Vagina (tissue), 2 donors: ENCODE data around the gene KCTD20. TPM values are rescaled to one million over a fixed set of nuclear protein-coding genes. Genes with fewer than 3 reads are reported as not detected.

ENCODE experiments used
- DNase-seq, 2 donors: peaks; one replicate each; pipeline ENCODE4 v3.0.0-alpha.2; 2017; ENCODE audit errors: extremely low spot score in 2 of 2
- H3K27ac ChIP-seq: fragments of 200-600 bp; sonication (generic); one replicate; pipeline ENCODE4 v1.5.1; 2019
- H3K27me3 ChIP-seq: fragments of 200-600 bp; sonication (generic); one replicate; pipeline ENCODE4 v1.5.1; 2019
- H3K36me3 ChIP-seq, 2 donors: fragments of 200-600 bp; sonication (generic); one replicate each; pipeline ENCODE4 v1.5.1; 2017 to 2019
- H3K4me1 ChIP-seq: fragments of 200-600 bp; sonication (generic); one replicate; pipeline ENCODE4 v1.5.1; 2019
- H3K4me3 ChIP-seq, 2 donors: fragments of 200-600 bp; sonication (generic); 1 replicate in 1 of 2; 2 replicates in 1 of 2; pipeline ENCODE4 v1.5.1; 2016 to 2019
- H3K9me3 ChIP-seq: fragments of 200-600 bp; sonication (generic); one replicate; pipeline ENCODE4 v1.5.1; 2019
- POLR2A ChIP-seq, 2 donors: fragments of 450-650 bp; IDR thresholded peaks; one replicate each; pipeline ENCODE4 v1.6.1; 2017; ENCODE audit warnings: antibody characterized with exemption in 2 of 2, mild to moderate bottlenecking in 2 of 2, moderate library complexity in 2 of 2
- POLR2AphosphoS5 ChIP-seq, 2 donors: sonication (generic); formaldehyde crosslinking; IDR thresholded peaks; one replicate each; pipeline ENCODE4 v1.9.0; 2017; ENCODE audit warnings: antibody characterized with exemption in 2 of 2, mild to moderate bottlenecking in 2 of 2, low read depth in 1 of 2; ENCODE audit not compliant: insufficient read depth in 1 of 2
- intact Hi-C: fragments of 100-400 bp; cut with DNase I; formaldehyde crosslinking; loops from one replicate; pipeline ENCODE4 v1.15.1; 2023
- total RNA-seq: library from RNA; depleted of rRNA; stranded (reverse); fragments of >200 nt; gene quantifications from one replicate; pipeline ENCODE4 v1.2.3, GENCODE V29; 2016
- TF ChIP-seq, protein P1 (sequence below), 3 experiments: fragments of 450-650 bp in 2 of 3; fragments of 200-600 bp in 1 of 3; sonication (generic) in 1 of 3; IDR thresholded peaks; one replicate each; pipeline ENCODE4 v1.5.1; 2017 to 2019; ENCODE audit warnings: antibody characterized with exemption in 3 of 3, mild to moderate bottlenecking in 2 of 3, moderate library complexity in 2 of 3

KCTD20 gene
- total RNA-seq, 1 donor from 2014 or later, result 30.0 TPM

- Histone ChIP-seq H3K4me1 (peaks cover 5% of the 10 kb centered on the region), H3K36me3 (no peaks in the 10 kb centered on the region), H3K27ac (peak overlapping the region; percentile 81), H3K4me3 (peak overlapping the region; percentile 50 to 56), H3K9me3 (no peaks in the 10 kb centered on the region), H3K27me3 (no peaks in the 10 kb centered on the region)
- peak in 1 of 2 donors; percentile 95 for DNase-seq
- TF ChIP-seq POLR2AphosphoS5 (IDR thresholded peaks at IDR 0.05; ENCODE audit: insufficient read depth in 1 of 2, low read depth in 1 of 2) (peak; percentile 93 to 94), POLR2A (IDR thresholded peaks at IDR 0.05) (peak in 1 of 2 donors; percentile 18)
- TF ChIP-seq, protein P1, sequence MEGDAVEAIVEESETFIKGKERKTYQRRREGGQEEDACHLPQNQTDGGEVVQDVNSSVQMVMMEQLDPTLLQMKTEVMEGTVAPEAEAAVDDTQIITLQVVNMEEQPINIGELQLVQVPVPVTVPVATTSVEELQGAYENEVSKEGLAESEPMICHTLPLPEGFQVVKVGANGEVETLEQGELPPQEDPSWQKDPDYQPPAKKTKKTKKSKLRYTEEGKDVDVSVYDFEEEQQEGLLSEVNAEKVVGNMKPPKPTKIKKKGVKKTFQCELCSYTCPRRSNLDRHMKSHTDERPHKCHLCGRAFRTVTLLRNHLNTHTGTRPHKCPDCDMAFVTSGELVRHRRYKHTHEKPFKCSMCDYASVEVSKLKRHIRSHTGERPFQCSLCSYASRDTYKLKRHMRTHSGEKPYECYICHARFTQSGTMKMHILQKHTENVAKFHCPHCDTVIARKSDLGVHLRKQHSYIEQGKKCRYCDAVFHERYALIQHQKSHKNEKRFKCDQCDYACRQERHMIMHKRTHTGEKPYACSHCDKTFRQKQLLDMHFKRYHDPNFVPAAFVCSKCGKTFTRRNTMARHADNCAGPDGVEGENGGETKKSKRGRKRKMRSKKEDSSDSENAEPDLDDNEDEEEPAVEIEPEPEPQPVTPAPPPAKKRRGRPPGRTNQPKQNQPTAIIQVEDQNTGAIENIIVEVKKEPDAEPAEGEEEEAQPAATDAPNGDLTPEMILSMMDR (IDR thresholded peaks at IDR 0.05), result peak in 2 of 3 experiments; percentile 36 to 48
- intact Hi-C loops, result loop anchor here (10.0 kb wide), 2 partner anchors 172 to 332 kb away; partner anchors contain the start of gene SRSF3
Measured at GRCh38 chr6:36423101-36423824, 19.5 kb upstream of the KCTD20 start.

- H3K4me1 ChIP-seq, result peaks cover 5% of the 10 kb centered on the region
- no peak for DNase-seq
- H3K4me3 ChIP-seq, result no peak overlapping the region
- H3K27ac ChIP-seq, result no peak overlapping the region
- TF ChIP-seq, protein P1 (IDR thresholded peaks at IDR 0.05), result no peak
- TF ChIP-seq POLR2AphosphoS5 (IDR thresholded peaks at IDR 0.05; ENCODE audit: insufficient read depth in 1 of 2, low read depth in 1 of 2) (no peak), POLR2A (IDR thresholded peaks at IDR 0.05) (no peak)
- no peaks in the 10 kb centered on the region for H3K36me3 ChIP-seq
- no peaks in the 10 kb centered on the region for H3K27me3 ChIP-seq
- intact Hi-C loops, result loop anchor here (10.0 kb wide), 2 partner anchors 168 to 328 kb away; partner anchors contain the start of gene SRSF3
- H3K9me3 ChIP-seq, result no peaks in the 10 kb centered on the region
Measured at GRCh38 chr6:36426622-36427021, 16.2 kb upstream of the KCTD20 start.

- Histone ChIP-seq H3K27me3 (no peaks in the 10 kb centered on the region), H3K4me3 (no peak overlapping the region), H3K36me3 (no peaks in the 10 kb centered on the region), H3K4me1 (no peaks in the 10 kb centered on the region), H3K9me3 (no peaks in the 10 kb centered on the region), H3K27ac (no peak overlapping the region)
- intact Hi-C loops, result loop anchor here (10.0 kb wide), 2 partner anchors 166 to 326 kb away; partner anchors contain the start of gene SRSF3
- no peak for DNase-seq
- TF ChIP-seq, protein P1 (IDR thresholded peaks at IDR 0.05), result peak in 1 of 3 experiments; percentile 41
- no peak for TF ChIP-seq POLR2A (IDR thresholded peaks at IDR 0.05)
Measured at GRCh38 chr6:36428911-36429310, 13.9 kb upstream of the KCTD20 start.

DNA sequence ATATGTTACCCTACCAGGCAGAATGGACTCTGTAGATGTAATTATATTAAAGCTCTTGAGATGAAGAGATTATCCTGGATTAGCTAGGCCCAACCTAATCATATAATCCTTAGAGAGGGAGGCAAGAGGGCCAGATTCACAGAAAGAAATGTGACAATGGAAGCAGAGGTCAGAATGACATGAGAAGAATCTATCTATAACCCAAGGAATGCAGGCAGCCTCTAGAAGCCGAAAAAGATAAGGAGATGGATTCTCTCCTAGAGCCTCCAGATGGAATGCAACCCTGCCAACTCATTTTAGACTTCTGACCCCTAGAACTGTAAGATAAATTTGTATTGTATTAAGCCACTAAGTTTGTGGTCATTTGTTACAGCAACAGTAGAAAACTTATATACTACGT is 12.4 kb upstream of the KCTD20 start:
- TF ChIP-seq POLR2A (IDR thresholded peaks at IDR 0.05), result no peak
- TF ChIP-seq, protein P1 (IDR thresholded peaks at IDR 0.05), result no peak
- TF ChIP-seq POLR2AphosphoS5 (IDR thresholded peaks at IDR 0.05; ENCODE audit: insufficient read depth in 1 of 2, low read depth in 1 of 2), result no peak
- no peak overlapping the region for H3K27ac ChIP-seq
- intact Hi-C loops, result no loop called here

GRCh38 chr6:36431197-36431596 is 11.6 kb upstream of the KCTD20 start:
- Histone ChIP-seq H3K4me1 (no peaks in the 10 kb centered on the region), H3K27me3 (no peaks in the 10 kb centered on the region), H3K9me3 (no peaks in the 10 kb centered on the region), H3K4me3 (no peak overlapping the region), H3K27ac (no peak overlapping the region), H3K36me3 (no peaks in the 10 kb centered on the region)
- TF ChIP-seq POLR2A (IDR thresholded peaks at IDR 0.05), result no peak
- TF ChIP-seq POLR2AphosphoS5 (IDR thresholded peaks at IDR 0.05; ENCODE audit: insufficient read depth in 1 of 2, low read depth in 1 of 2), result no peak
- TF ChIP-seq, protein P1 (IDR thresholded peaks at IDR 0.05), result no peak
- intact Hi-C loops, result no loop called here
- no peak for DNase-seq

More for the DNA sequence above, 12.4 kb upstream of the KCTD20 start:
- no peaks in the 10 kb centered on the region for H3K27me3 ChIP-seq
- DNase-seq, result no peak
- no peaks in the 10 kb centered on the region for H3K36me3 ChIP-seq
- no peaks in the 10 kb centered on the region for H3K4me1 ChIP-seq
- no peak overlapping the region for H3K4me3 ChIP-seq
- no peaks in the 10 kb centered on the region for H3K9me3 ChIP-seq
